Measurements from ENCODE around the gene EXD3.

EXD3 gene

GRCh38 chr9:137409515-137409914 lies 13.4 kb downstream of the EXD3 start:
- no peak for DNase-seq

GRCh38 chr9:137408651-137409405 lies 14.1 kb downstream of the EXD3 start:
- no peak for DNase-seq

GRCh38 chr9:137407590-137408300 lies 15.2 kb downstream of the EXD3 start:
- DNase-seq = no peak

- peak; percentile 59 for DNase-seq
Measured at GRCh38 chr9:137406876-137407589, 15.9 kb downstream of the EXD3 start.

GRCh38 chr9:137406085-137406760 lies 16.7 kb downstream of the EXD3 start:
- DNase-seq = no peak

GRCh38 chr9:137405677-137406081 lies 17.3 kb downstream of the EXD3 start:
- peak; percentile 16 for DNase-seq

- DNase-seq = no peak
Measured at GRCh38 chr9:137404961-137405567, 17.9 kb downstream of the EXD3 start.

GRCh38 chr9:137403269-137403668 lies 19.7 kb downstream of the EXD3 start:
- DNase-seq = no peak

- DNase-seq = peak; percentile 67
Measured at GRCh38 chr9:137402746-137403145, 20.2 kb downstream of the EXD3 start.

GRCh38 chr9:137398561-137399468 lies 24.1 kb downstream of the EXD3 start:
- no peak for DNase-seq

GRCh38 chr9:137397675-137398423 lies 25.1 kb downstream of the EXD3 start:
- no peak for DNase-seq

GRCh38 chr9:137396634-137397367 lies 26.2 kb downstream of the EXD3 start:
- DNase-seq = no peak

- DNase-seq = no peak
Measured at GRCh38 chr9:137396227-137396626, 26.7 kb downstream of the EXD3 start.

- no peak for DNase-seq
Measured at GRCh38 chr9:137395666-137396010, 27.3 kb downstream of the EXD3 start.

- no peak for DNase-seq
Measured at GRCh38 chr9:137394866-137395665, 27.9 kb downstream of the EXD3 start.

GRCh38 chr9:137393176-137394150 lies 29.5 kb downstream of the EXD3 start:
- DNase-seq = no peak

GRCh38 chr9:137392232-137393007 lies 30.5 kb downstream of the EXD3 start:
- no peak for DNase-seq
